Measurements from ENCODE around the gene DPP10. TPM values are rescaled to one million over a fixed set of nuclear protein-coding genes. Genes with fewer than 3 reads are reported as not detected.

DPP10 gene
- total RNA-seq, 1 experiment from 2014 or later: not detected

- no peak overlapping the region for H3K27ac Mint-ChIP-seq (ENCODE audit: low read depth, unreplicated experiment)
- H3K4me3 Mint-ChIP-seq (ENCODE audit: unreplicated experiment): no peak overlapping the region
- no peaks in the 10 kb centered on the region for H3K27me3 Mint-ChIP-seq (ENCODE audit: insufficient read depth, unreplicated experiment)
- no TSS peak for BruUV-seq (replicated peaks)
- H3K9me3 Mint-ChIP-seq (ENCODE audit: unreplicated experiment): peaks cover 2% of the 10 kb centered on the region
- no peak for TF ChIP-seq CTCF (IDR thresholded peaks at IDR 0.05; ENCODE audit: unreplicated experiment)
- H3K4me1 Mint-ChIP-seq (ENCODE audit: insufficient read depth, unreplicated experiment): peaks cover 6% of the 10 kb centered on the region
- DNase-seq (ENCODE audit: unreplicated experiment): no peak
- intact Hi-C loops (cut with micrococcal nuclease): no loop called here
- ChIA-PET POLR2A (no interaction called here), CTCF (interaction anchor here (0.7 kb wide), 1 partner anchor 20 kb away, joined by 3 read pairs; no protein-coding TSS in a partner anchor)
- no peaks in the 10 kb centered on the region for H3K36me3 Mint-ChIP-seq (ENCODE audit: insufficient read depth, unreplicated experiment)
Measured at GRCh38 chr2:115196587-115196986, 754.1 kb downstream of the DPP10 start.

- DNase-seq (ENCODE audit: unreplicated experiment): no peak
- CTCF ChIA-PET: interaction anchor here (1.5 kb wide), 1 partner anchor 12 kb away, joined by 3 read pairs; no protein-coding TSS in a partner anchor
- no TSS peak for BruUV-seq (replicated peaks)
- H3K36me3 Mint-ChIP-seq (ENCODE audit: insufficient read depth, unreplicated experiment): no peaks in the 10 kb centered on the region
- no peak for TF ChIP-seq CTCF (IDR thresholded peaks at IDR 0.05; ENCODE audit: unreplicated experiment)
- no peaks in the 10 kb centered on the region for H3K9me3 Mint-ChIP-seq (ENCODE audit: unreplicated experiment)
- POLR2A ChIA-PET: no interaction called here
- intact Hi-C loops (cut with micrococcal nuclease): no loop called here
- no peak overlapping the region for H3K27ac Mint-ChIP-seq (ENCODE audit: low read depth, unreplicated experiment)
- no peak overlapping the region for H3K4me3 Mint-ChIP-seq (ENCODE audit: unreplicated experiment)
- no peaks in the 10 kb centered on the region for H3K27me3 Mint-ChIP-seq (ENCODE audit: insufficient read depth, unreplicated experiment)
- H3K4me1 Mint-ChIP-seq (ENCODE audit: insufficient read depth, unreplicated experiment): peaks cover 6% of the 10 kb centered on the region
Measured at GRCh38 chr2:115199966-115200365, 757.5 kb downstream of the DPP10 start.

- Mint-ChIP-seq H3K27ac (ENCODE audit: low read depth, unreplicated experiment) (no peak overlapping the region), H3K27me3 (ENCODE audit: insufficient read depth, unreplicated experiment) (no peaks in the 10 kb centered on the region), H3K36me3 (ENCODE audit: insufficient read depth, unreplicated experiment) (no peaks in the 10 kb centered on the region), H3K9me3 (ENCODE audit: unreplicated experiment) (no peaks in the 10 kb centered on the region), H3K4me1 (ENCODE audit: insufficient read depth, unreplicated experiment) (peaks cover 6% of the 10 kb centered on the region), H3K4me3 (ENCODE audit: unreplicated experiment) (no peak overlapping the region)
- DNase-seq (ENCODE audit: unreplicated experiment): no peak
- CTCF ChIA-PET: interaction anchor here (1.5 kb wide), 1 partner anchor 14 kb away, joined by 3 read pairs; no protein-coding TSS in a partner anchor
- TF ChIP-seq CTCF (IDR thresholded peaks at IDR 0.05; ENCODE audit: unreplicated experiment): no peak
- POLR2A ChIA-PET: no interaction called here
- no TSS peak for BruUV-seq (replicated peaks)
- intact Hi-C loops (cut with micrococcal nuclease): no loop called here
Measured at GRCh38 chr2:115201386-115201785, 758.9 kb downstream of the DPP10 start.

- H3K4me3 Mint-ChIP-seq (ENCODE audit: unreplicated experiment): no peak overlapping the region
- POLR2A ChIA-PET: interaction anchor here (0.7 kb wide), 1 partner anchor 1079 kb away, joined by 3 read pairs; no protein-coding TSS in a partner anchor
- no peak for TF ChIP-seq CTCF (IDR thresholded peaks at IDR 0.05; ENCODE audit: unreplicated experiment)
- no peaks in the 10 kb centered on the region for H3K4me1 Mint-ChIP-seq (ENCODE audit: insufficient read depth, unreplicated experiment)
- H3K9me3 Mint-ChIP-seq (ENCODE audit: unreplicated experiment): peaks cover 6% of the 10 kb centered on the region
- H3K27ac Mint-ChIP-seq (ENCODE audit: low read depth, unreplicated experiment): no peak overlapping the region
- BruUV-seq (replicated peaks): no TSS peak
- intact Hi-C loops (cut with micrococcal nuclease): no loop called here
- H3K27me3 Mint-ChIP-seq (ENCODE audit: insufficient read depth, unreplicated experiment): no peaks in the 10 kb centered on the region
- no peak for DNase-seq (ENCODE audit: unreplicated experiment)
- no peaks in the 10 kb centered on the region for H3K36me3 Mint-ChIP-seq (ENCODE audit: insufficient read depth, unreplicated experiment)
- CTCF ChIA-PET: interaction anchor here (0.7 to 0.8 kb wide), 2 partner anchors 43 to 550 kb away, joined by 3 read pairs; no protein-coding TSS in a partner anchor
Measured at GRCh38 chr2:115208493-115209164, 766.2 kb downstream of the DPP10 start.

All from MCF 10A (cell line).